Activated naive CD4-positive, alpha-beta T cell treated with Interleukin-2 at 50 U/mL for 16 hours (primary cell): ENCODE results near the gene CDK16.
"Not testable (repeated sequence)": the region's sequence is repeated elsewhere in the genome, so short reads cannot be mapped to it uniquely, and the experiment has no call there.

ENCODE experiments used
- DNase-seq: peaks from one replicate; pipeline ENCODE4 v3.0.0-alpha.2; 2020

The CDK16 gene

DNA sequence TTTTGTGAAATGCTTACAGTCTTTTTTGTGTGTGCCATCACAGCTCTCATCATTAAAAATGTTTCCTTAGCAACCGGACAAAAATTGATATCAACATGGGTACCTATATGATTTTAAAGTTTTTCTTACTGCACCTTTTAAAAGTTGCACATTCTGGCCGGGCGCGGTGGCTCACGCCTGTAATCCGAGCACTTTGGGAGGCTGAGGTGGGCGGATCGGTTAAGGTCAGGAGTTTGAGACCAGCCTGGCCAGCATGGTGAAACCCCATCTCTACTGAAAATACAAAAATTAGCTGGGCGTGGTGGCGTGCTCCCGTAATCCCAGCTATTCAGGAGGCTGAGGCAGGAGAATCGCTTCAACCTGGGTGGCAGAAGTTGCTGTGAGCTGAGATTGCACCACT is 39.1 kb downstream of the CDK16 start:
- DNase-seq = not testable (repeated sequence)

DNA sequence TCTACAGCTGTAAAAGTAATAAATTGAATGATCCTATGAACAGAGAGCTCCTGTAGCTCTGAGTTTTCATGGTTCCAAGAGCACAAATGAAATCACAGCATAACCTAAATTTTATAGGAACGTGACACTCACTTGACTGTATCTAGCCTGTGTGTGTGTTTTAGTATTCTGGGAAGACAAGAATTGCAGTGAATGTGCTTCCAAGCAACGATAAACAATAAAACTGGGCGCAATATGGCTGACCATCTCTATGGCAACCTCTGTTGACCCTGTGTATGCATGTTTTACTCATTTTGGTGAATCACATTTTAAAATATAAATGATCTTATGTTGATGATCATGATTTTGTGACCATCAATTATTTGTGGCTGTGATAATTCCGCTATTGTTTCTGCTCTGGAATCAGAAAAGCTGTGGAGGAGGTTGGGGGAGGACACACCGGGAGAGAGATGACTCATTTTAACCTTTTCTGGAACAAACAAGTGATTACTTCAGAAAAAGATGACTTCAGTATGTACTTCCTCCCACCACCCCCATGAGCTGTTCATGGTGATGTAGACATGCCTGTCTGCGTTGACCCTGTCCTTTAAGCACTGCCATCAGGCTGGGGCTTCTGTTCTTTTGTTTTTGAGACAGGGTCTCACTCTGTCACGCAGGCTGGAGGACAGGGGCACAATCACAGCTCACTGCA is 46.1 kb downstream of the CDK16 start:
- DNase-seq = no peak

DNA sequence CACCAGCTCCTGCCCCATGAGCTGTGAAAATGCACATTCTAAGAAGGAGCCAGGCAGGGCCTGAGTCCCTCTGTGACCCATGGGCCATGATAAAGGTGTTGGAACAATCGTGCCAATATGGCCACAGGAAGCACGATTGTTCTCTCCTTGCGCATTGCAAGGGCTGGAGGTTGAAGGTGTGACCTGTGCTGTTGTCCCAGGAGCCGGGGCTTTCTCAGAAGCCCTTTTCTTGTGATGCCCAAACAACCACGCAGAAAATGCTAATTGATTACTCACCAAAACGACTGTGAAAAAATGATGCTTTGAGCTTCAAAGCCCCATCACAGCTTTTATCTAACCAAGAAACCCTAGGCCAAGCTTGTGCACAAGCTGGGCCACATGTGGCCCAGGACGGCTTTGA is 48.2 kb downstream of the CDK16 start:
- DNase-seq = no peak

DNA sequence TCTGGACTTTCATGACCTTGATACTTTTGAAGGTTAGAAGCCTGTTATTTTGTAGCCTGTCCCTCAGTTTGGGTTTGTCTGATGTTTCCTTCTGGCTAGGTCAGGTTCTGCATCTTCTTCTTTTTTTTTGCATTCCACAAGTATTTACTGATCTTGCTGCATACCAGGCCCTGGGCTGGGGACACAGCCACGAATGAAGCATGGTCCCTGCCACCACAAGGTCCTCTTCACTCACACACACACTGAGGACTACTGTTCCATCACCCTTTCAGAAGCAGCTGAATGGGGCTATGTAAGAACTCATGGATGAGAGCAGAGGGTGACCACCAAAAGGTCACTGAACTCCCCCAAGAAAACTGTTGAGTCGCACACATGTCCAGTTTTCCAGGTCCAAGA is 53.5 kb downstream of the CDK16 start:
- DNase-seq = no peak

DNA sequence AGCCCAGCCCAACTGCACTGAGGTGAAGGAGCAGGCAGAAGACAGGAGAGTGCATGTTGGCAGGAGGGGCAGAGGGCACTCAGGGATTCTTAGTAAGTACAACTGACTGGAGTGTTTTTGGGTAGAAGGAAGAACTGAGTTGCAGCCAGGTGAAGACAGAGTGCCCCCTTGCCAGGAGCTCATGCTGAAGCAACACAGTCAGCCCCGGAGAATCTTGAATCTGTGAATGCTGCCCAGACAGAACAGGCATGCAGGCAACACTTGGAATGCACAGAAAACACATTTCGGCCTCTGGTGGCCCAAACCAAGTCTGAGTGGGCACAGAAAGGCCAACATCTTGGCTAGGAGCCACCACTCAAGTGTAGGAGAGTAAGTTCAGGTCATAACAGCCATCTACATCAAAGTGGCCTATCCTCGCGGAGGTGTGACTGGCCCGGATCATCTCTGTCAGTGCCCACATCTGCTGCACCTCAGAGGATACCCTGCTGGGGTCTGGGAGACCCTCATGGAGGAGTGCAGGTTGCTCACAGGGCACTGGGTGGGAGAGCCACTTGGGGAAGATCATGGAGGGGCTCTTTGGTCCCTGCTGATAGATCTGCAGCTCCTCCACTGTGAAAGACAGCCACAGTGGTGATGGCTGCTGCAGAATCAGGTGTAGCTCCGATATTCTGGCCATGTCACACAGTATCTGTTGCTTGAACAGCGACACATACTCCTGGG is 54.7 kb downstream of the CDK16 start:
- no peak for DNase-seq

DNA sequence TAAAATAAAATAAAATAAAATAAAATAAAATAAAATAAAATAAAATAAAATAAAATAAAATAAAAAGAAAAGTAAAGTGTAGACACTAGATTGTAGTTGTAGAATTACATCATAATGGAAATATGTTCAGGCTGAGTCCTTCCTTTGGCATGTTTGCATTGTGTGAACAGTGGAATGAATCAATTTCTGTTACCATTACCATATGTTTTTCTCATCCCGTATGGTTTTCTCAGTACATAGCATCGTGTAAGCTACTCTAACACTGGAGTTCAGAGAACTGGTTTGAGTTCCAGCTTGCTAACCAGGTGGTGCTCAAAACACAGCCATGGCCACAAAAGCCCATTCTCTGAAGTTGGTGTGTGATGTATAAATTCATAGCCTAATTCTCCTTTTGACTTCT is 60.2 kb downstream of the CDK16 start:
- no peak for DNase-seq
